Ascending aorta (tissue), 2 donors: ENCODE results near the gene CFAP43. TPM values are rescaled to one million over a fixed set of nuclear protein-coding genes. Genes with fewer than 3 reads are reported as not detected.
"Not testable (repeated sequence)": the region's sequence is repeated elsewhere in the genome, so short reads cannot be mapped to it uniquely, and the experiment has no call there.

Experiments
- DNase-seq, 2 donors: peaks; one replicate each; pipeline ENCODE4 v3.0.0-alpha.2; 2019; ENCODE audit warnings: low spot score in 2 of 2
- H3K27ac ChIP-seq, 2 donors: fragments of 200-600 bp; sonication (generic); one replicate each; pipeline ENCODE4 v1.5.1; 2016 to 2017; ENCODE audit warnings: mild to moderate bottlenecking in 1 of 2
- H3K27me3 ChIP-seq: fragments of 200-600 bp; sonication (generic); one replicate; pipeline ENCODE4 v1.5.1; 2017
- H3K36me3 ChIP-seq, 2 donors: fragments of 200-600 bp; sonication (generic); one replicate each; pipeline ENCODE4 v1.5.1; 2016
- H3K4me1 ChIP-seq, 2 donors: fragments of 200-600 bp; sonication (generic); one replicate each; pipeline ENCODE4 v1.5.1; 2016 to 2017; ENCODE audit warnings: mild to moderate bottlenecking in 1 of 2
- H3K4me3 ChIP-seq, 2 donors: fragments of 200-600 bp; sonication (generic); one replicate each; pipeline ENCODE4 v1.5.1; 2016 to 2017; ENCODE audit warnings: mild to moderate bottlenecking in 1 of 2
- H3K9me3 ChIP-seq, 2 donors: fragments of 200-600 bp; sonication (generic); one replicate each; pipeline ENCODE4 v1.5.1; 2016
- intact Hi-C: fragments of 100-400 bp; cut with DNase I; formaldehyde crosslinking; loops from one replicate; pipeline ENCODE4 v1.15.1; 2023
- total RNA-seq: library from RNA; depleted of rRNA; stranded (reverse); fragments of >200 nt; gene quantifications from one replicate; pipeline ENCODE4 v1.1.0, GENCODE V29; 2016
- TF ChIP-seq, protein P1 (sequence below), 3 experiments: fragments of 200-600 bp in 2 of 3; fragments of 450-650 bp in 1 of 3; sonication (generic) in 2 of 3; IDR thresholded peaks; one replicate each; pipeline ENCODE4 v1.5.1; 2016 to 2019; ENCODE audit warnings: antibody characterized with exemption in 3 of 3, mild to moderate bottlenecking in 1 of 3, moderate library complexity in 1 of 3

Gene CFAP43
- total RNA-seq, 1 donor from 2014 or later = 0.96 TPM

DNA sequence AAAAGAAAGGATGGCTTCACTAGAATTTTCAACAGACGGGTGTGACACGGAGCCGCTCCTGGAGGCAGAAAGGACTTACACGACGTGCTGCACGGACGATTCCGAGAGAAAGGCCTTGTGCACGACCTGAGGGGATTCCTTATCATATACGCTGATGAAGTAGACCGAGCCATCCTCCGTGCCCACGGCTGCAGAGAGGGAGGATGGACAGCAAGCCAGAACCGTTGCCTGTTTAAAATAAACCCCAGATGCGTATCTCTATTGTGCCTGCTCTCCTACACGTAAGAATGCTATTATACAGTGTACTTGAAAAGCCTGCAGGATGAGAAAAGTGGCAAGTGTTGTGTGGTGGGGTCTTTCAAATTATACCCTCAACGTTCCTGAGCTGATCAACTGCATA lies 38.4 kb downstream of the CFAP43 start:
- Histone ChIP-seq H3K4me1 (no peaks in the 10 kb centered on the region), H3K36me3 (no peaks in the 10 kb centered on the region), H3K4me3 (no peak overlapping the region), H3K9me3 (no peaks in the 10 kb centered on the region), H3K27ac (no peak overlapping the region), H3K27me3 (no peaks in the 10 kb centered on the region)
- DNase-seq = no peak
- TF ChIP-seq, protein P1, sequence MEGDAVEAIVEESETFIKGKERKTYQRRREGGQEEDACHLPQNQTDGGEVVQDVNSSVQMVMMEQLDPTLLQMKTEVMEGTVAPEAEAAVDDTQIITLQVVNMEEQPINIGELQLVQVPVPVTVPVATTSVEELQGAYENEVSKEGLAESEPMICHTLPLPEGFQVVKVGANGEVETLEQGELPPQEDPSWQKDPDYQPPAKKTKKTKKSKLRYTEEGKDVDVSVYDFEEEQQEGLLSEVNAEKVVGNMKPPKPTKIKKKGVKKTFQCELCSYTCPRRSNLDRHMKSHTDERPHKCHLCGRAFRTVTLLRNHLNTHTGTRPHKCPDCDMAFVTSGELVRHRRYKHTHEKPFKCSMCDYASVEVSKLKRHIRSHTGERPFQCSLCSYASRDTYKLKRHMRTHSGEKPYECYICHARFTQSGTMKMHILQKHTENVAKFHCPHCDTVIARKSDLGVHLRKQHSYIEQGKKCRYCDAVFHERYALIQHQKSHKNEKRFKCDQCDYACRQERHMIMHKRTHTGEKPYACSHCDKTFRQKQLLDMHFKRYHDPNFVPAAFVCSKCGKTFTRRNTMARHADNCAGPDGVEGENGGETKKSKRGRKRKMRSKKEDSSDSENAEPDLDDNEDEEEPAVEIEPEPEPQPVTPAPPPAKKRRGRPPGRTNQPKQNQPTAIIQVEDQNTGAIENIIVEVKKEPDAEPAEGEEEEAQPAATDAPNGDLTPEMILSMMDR (IDR thresholded peaks at IDR 0.05) = no peak
- intact Hi-C loops = no loop called here

DNA sequence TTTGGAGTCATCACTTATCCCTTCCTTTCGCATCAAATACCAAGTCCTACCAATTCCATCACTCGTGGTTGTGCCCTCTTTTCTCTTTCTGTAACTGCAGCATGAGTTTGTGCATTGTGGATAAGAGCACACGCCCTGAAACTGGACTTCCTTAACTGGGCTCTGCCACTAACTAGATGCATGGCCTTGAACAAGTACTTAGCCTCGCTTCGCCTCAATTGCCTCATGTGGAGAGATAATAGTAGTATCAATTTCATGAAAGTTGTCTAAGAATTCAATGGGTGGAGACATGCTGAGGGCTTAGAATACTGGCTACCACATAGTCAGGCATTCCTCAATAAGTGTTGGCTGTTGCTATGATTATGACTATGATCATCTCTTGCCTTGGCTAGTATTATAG lies 41.5 kb downstream of the CFAP43 start:
- Histone ChIP-seq H3K36me3 (no peaks in the 10 kb centered on the region), H3K9me3 (no peaks in the 10 kb centered on the region), H3K4me1 (no peaks in the 10 kb centered on the region), H3K27ac (no peak overlapping the region), H3K4me3 (no peak overlapping the region), H3K27me3 (no peaks in the 10 kb centered on the region)
- intact Hi-C loops = no loop called here
- no peak for DNase-seq
- TF ChIP-seq, protein P1 (IDR thresholded peaks at IDR 0.05) = no peak

DNA sequence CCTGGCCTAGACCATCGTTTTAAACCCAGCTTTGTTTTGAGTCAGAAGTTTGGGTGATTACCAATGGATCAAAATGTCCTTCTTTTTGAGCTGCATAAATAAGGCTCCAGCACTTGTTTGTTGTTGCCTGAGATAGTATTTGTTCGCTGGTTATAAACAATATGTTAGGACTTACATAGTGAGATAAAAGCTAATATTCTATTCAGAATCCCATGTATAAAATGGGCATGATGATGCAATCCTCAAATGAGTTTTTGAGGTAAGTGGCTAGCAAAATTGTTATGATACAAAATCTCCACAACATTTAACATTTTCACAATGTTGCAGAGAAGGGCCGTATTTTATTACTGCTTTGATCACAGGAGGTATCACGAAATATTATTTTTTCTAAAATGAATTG lies 48.5 kb downstream of the CFAP43 start:
- no peaks in the 10 kb centered on the region for H3K9me3 ChIP-seq
- intact Hi-C loops = no loop called here
- H3K27ac ChIP-seq = no peak overlapping the region
- H3K27me3 ChIP-seq = no peaks in the 10 kb centered on the region
- H3K4me1 ChIP-seq = no peaks in the 10 kb centered on the region
- no peaks in the 10 kb centered on the region for H3K36me3 ChIP-seq
- no peak overlapping the region for H3K4me3 ChIP-seq
- TF ChIP-seq, protein P1 (IDR thresholded peaks at IDR 0.05) = no peak
- no peak for DNase-seq

DNA sequence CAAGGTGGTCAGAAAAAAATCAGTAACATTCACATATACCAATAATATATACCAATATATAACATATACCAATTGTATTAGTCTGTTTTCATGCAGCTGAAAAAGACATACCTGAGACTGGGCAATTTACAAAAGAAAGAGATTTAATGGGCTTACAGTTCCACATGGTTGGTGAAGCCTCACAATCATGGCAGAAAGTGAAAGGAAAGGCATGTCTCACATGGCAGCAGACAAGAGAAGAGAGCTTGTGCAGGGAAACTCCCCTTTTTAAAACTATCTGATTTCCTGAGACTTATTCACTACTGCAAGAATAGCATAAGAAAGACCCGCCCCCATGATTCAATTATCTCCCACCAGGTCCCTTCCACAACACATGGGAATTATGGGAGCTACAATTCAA lies 58.0 kb downstream of the CFAP43 start:
- H3K4me1 ChIP-seq, H3K27me3 ChIP-seq, intact Hi-C loops, H3K36me3 ChIP-seq, H3K4me3 ChIP-seq, H3K27ac ChIP-seq, DNase-seq, H3K9me3 ChIP-seq: not testable (repeated sequence)

DNA sequence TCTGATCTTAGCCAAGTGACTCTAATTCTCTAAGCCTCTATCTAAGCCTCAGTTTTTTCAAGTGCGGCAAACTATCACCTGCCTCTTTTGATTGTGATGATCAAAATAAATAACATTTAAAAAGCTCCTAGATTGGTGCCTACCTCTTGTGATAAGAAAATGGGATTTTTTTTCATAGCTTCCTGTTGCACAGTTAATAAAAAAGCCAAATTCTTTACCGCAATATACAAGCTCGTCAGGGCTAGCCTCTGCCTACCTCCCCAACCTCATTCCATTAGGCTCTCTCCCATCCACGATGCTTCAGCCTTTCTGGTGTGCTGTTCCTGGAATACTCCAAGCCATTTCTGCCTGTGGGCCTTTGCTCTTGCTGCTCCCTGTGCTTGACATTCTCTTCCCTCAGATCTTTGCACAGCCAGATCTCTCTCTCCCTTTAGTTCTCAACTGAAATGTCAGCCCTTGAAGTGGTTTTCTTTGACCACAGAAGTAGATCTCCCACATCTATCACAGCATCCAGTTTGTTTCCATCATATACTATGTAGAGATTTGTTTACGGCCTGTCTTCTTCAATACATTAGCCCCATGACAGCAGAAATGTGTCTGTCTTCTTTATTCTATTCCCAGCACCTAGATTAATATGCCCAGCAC lies 61.4 kb downstream of the CFAP43 start:
- intact Hi-C loops = no loop called here
- TF ChIP-seq, protein P1 (IDR thresholded peaks at IDR 0.05) = no peak
- Histone ChIP-seq H3K9me3 (no peaks in the 10 kb centered on the region), H3K36me3 (no peaks in the 10 kb centered on the region), H3K4me1 (no peaks in the 10 kb centered on the region), H3K4me3 (no peak overlapping the region), H3K27me3 (no peaks in the 10 kb centered on the region), H3K27ac (no peak overlapping the region)
- DNase-seq = no peak

DNA sequence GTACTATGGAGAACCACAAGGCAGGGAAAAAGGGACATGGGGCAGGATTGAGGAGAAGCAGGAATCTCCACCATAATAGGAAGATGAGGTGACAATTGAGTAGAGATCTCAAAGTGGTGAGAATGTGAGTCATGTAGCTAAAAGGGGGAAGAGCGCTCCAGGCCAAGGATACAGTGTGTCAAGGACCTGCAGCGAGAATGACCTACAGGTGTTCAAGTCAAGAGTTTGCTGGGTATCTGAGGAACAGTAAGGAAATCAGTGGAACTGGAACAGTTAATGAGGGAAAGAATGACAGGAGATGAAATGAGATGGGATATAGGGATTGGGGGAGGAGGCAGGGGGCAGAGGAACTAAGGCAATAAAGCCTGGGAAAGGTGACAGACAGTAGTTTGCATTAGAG lies 76.6 kb downstream of the CFAP43 start:
- H3K27me3 ChIP-seq = no peaks in the 10 kb centered on the region
- no peaks in the 10 kb centered on the region for H3K4me1 ChIP-seq
- no peak overlapping the region for H3K27ac ChIP-seq
- no peak overlapping the region for H3K4me3 ChIP-seq
- intact Hi-C loops = no loop called here
- DNase-seq = no peak
- H3K9me3 ChIP-seq = peaks cover 0 to 8% of the 10 kb centered on the region in 2 donors
- no peaks in the 10 kb centered on the region for H3K36me3 ChIP-seq
- TF ChIP-seq, protein P1 (IDR thresholded peaks at IDR 0.05) = no peak
